ENCODE data around the gene BACH2. TPM values are rescaled to one million over a fixed set of nuclear protein-coding genes. Genes with fewer than 3 reads are reported as not detected.

Gene BACH2
- total and polyA plus RNA-seq, 9 of the 15 experiments (the other 6 are each of a cell fraction or from before 2014, with no cell fraction given): 0.06 to 3.1 (median 0.59) TPM

GRCh38 chr6:90158936-90159335, 137.7 kb downstream of the BACH2 start:
- no peaks in the 10 kb centered on the region for H3K9me3 ChIP-seq (replicated peaks; ENCODE audit: control insufficient read depth, insufficient read depth, low read depth, low read length)
- H3K27me3 ChIP-seq (ENCODE audit: control insufficient read depth in 2 of 2, insufficient read depth in 2 of 2, low read length in 2 of 2): no peaks in the 10 kb centered on the region
- intact Hi-C loops (cut with micrococcal nuclease) (no loop called here), in situ Hi-C loops (cut with MboI) (no loop called here)
- 0% methylated on average over 5 of the region's 5 CpGs for WGBS (ENCODE audit: insufficient coverage, low coverage, missing lambda C conversion rate)
- no peak overlapping the region for H3K27ac ChIP-seq (ENCODE audit: extremely low read depth, low read depth, low read length)
- peak in 2 of 4 experiments; percentile 21 to 35 for DNase-seq (ENCODE audit: extremely low read depth in 1 of 4, low spot score in 3 of 4)
- ChIA-PET CTCF (ENCODE audit: low intra/inter-chr PET ratio) (interaction anchor here (0.6 kb wide), 1 partner anchor 189 kb away, joined by 4 read pairs; no protein-coding TSS in a partner anchor), POLR2A (no interaction called here)
- no peak for ATAC-seq
- H3K36me3 ChIP-seq (ENCODE audit: control insufficient read depth, insufficient read depth, low read length): no peaks in the 10 kb centered on the region
- BruUV-seq (replicated peaks): no TSS peak
- no peak overlapping the region for H2AFZ ChIP-seq (ENCODE audit: low read depth, low read length)
- peaks cover 0 to 27% of the 10 kb centered on the region in 2 experiments; a peak in 2 of 5 replicates for H3K4me1 ChIP-seq (replicated peaks in 1 of 2; ENCODE audit: control insufficient read depth in 2 of 2, insufficient read depth in 2 of 2, low read length in 2 of 2)
- H3K79me2 ChIP-seq (ENCODE audit: control insufficient read depth, insufficient read depth, low read length): no peaks in the 10 kb centered on the region
- H3K4me3 ChIP-seq: no peak overlapping the region
- peak; percentile 51 for FAIRE-seq
- H3K9ac ChIP-seq (ENCODE audit: insufficient read depth in 1 of 2, low read depth in 2 of 2, low read length in 2 of 2): no peak overlapping the region
- H3K9me1 ChIP-seq (ENCODE audit: control insufficient read depth, insufficient read depth, low read length): no peaks in the 10 kb centered on the region
- no peak overlapping the region for H3K4me2 ChIP-seq (ENCODE audit: insufficient read depth, low read length)
- H4K20me1 ChIP-seq (replicated peaks; ENCODE audit: control insufficient read depth, insufficient read depth, low read length): no peaks in the 10 kb centered on the region
- TF ChIP-seq ADNP (tag; IDR thresholded peaks at IDR 0.05): no peak
- no peak for TF ChIP-seq SFPQ (IDR thresholded peaks at IDR 0.05; ENCODE audit: low read depth, low read length)
- peak; percentile 85 for TF ChIP-seq HMBOX1 (IDR thresholded peaks at IDR 0.05)
- no peak for TF ChIP-seq HLTF (IDR thresholded peaks at IDR 0.05)
- peak; percentile 53 for TF ChIP-seq TAL1 (IDR thresholded peaks at IDR 0.05)
- TF ChIP-seq RAD51 (IDR thresholded peaks at IDR 0.05; ENCODE audit: borderline replicate concordance, low read depth): no peak
- no peak for TF ChIP-seq ZNF316 (IDR thresholded peaks at IDR 0.05)
- no peak for TF ChIP-seq ZNF274 (IDR thresholded peaks at IDR 0.05; ENCODE audit: borderline replicate concordance, low read depth, low read length)
- TF ChIP-seq ZNF232 (CRISPR knock-in tag; IDR thresholded peaks at IDR 0.05): no peak
- TF ChIP-seq GTF3C2 (IDR thresholded peaks at IDR 0.05; ENCODE audit: borderline replicate concordance, extremely low read depth, insufficient read length): no peak
- TF ChIP-seq MAZ (CRISPR knock-in tag; conservative IDR thresholded peaks at IDR 0.05 in 1 of 2, IDR thresholded peaks at IDR 0.05 in 1 of 2): no peak
- TF ChIP-seq SMAD1 (IDR thresholded peaks at IDR 0.05; ENCODE audit: low read depth, low read length, partially characterized antibody): no peak
- TF ChIP-seq ZNF445 (CRISPR knock-in tag; IDR thresholded peaks at IDR 0.05; ENCODE audit: low read depth): no peak
- TF ChIP-seq RHOXF2B (CRISPR knock-in tag; conservative IDR thresholded peaks at IDR 0.05): no peak
- no peak for TF ChIP-seq ZFP1 (CRISPR knock-in tag; IDR thresholded peaks at IDR 0.05)
- peak; percentile 53 for TF ChIP-seq CBFA2T2 (conservative IDR thresholded peaks at IDR 0.05)
- no peak for TF ChIP-seq FOXA1 (IDR thresholded peaks at IDR 0.05; ENCODE audit: borderline replicate concordance)
- TF ChIP-seq STAT5A (IDR thresholded peaks at IDR 0.05; ENCODE audit: borderline replicate concordance, low read length): 0 out of 2 replicates have a peak, but pooled peaks have one; percentile 19
- TF ChIP-seq NFE2L1 (tag; IDR thresholded peaks at IDR 0.05; ENCODE audit: borderline replicate concordance, low read depth): no peak
- no peak for TF ChIP-seq E2F3 (CRISPR knock-in tag; IDR thresholded peaks at IDR 0.05)

Data from K562 (cell line).